HG03575 (cell line): Measurements from ENCODE around the gene COG2.

ENCODE experiments used
- ATAC-seq: cut with Tn5 transposase; IDR thresholded peaks from one replicate; pipeline ENCODE4 v1.9.1; 2021; ENCODE audit not compliant: unreplicated experiment, insufficient number of reproducible peaks, low FRiP score; ENCODE audit errors: extremely low read depth

Gene COG2

DNA sequence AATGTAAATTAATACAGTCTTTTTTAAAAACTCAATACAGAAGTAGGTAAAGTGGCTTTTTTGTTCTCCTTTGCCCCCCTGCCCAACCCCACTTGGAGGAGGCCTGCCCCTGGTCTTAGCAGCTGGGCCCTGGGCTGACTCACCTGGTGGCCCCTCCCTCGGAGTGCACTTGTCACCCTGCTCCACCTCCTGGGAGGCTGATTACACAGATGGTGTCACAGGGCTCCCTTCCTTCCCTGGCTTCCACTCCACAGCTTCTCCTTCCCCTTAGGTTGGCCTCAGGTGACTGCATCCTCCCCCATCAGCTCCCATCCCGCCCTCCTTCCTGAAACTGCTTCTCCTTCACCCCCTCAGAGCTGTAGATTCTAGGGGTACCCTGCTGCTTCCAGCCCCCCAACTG, 93.2 kb downstream of the COG2 start:
- no peak for ATAC-seq

DNA sequence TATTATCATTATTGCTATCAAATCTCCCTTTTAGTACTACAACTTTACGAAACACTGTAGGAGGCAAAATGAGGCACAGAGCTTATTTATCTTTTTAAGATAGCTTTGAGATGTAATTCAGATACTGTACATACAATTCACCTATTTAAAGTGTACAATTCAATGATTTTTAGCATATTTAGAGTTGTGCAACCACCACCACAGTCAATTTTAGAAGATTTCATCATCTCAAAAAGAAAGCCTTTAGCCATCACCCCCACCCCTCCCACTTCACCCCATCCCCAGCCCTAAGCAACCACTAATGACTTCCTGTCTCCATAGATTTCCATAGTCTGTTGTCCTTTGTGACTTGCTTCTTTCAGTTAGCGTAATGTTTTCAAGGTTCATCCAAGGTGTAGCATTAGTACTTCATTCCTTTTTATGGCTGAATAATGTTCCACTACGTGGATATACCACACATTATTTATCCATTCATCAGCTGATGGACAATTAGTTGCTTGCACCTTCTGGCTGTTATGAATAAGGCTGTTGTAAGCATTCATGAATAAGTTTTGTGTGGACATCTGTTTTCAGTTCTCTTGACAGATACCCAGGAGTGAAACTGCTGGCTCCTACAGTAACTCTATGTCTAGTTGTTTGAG, 95.5 kb downstream of the COG2 start:
- no peak for ATAC-seq

DNA sequence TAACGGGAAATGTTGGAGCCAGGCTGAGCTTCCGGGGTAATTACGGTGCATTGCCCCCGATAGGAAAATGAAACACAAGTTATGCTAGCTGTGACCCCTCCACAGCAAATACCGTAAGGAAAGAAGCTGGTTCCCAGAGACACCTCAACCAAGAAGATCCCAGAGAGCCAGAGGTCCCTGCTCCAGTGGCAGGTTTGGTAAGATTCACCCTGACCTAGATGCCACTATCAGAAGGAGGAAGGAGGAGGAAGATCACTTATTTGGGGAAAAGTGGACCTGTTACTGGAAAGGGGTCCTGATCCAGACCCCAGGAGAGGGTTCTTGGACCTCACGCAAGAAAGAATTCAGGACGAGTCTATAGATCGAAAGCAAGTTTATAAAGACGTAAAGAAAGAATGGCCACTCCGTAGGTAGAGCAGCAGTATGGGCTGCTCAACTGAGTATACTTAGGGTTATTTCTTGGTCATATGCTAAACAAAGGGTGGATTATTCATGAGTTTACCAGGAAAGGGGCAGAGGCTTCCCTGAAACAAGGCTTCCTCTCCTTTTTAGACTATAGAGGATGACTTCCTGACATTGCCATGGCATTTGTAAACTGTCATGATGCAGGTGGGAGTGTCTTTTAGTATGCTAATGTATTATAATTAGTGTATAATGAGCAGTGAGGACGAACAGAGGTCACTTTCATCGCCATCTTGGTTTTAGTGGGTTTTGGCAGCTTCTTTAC, 97.4 kb downstream of the COG2 start:
- no peak for ATAC-seq
